Measurements from ENCODE around the gene GAN. TPM values are rescaled to one million over a fixed set of nuclear protein-coding genes. Genes with fewer than 3 reads are reported as not detected.

Gene GAN
- total RNA-seq, 2 experiments from 2014 or later: 13.6 to 14.5 TPM

DNA sequence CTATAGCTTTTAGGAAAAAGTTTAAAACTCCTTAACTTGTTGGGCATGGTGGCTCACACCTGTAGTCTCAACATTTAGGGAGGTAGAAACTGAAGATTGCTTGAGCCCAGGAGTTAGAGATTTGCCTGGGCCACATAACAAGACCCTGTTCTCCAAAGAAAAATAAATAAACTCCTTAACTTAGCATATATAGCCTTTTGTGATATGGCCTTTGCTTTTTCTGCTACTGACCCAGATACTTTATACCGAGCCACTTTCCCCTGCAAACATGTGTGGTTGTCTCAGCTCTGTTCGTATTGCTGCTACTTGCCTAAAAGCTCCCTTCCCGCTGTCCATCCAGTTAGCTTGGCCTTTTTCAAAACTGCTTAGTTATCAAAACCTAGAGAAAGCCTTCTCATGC, 51.0 kb downstream of the GAN start:
- Mint-ChIP-seq H3K27ac (no peak overlapping the region), H3K36me3 (peaks cover 29% of the 10 kb centered on the region), H3K4me3 (no peak overlapping the region), H3K4me1 (ENCODE audit: low read depth) (no peaks in the 10 kb centered on the region), H3K9me3 (no peaks in the 10 kb centered on the region), H3K27me3 (no peaks in the 10 kb centered on the region)
- intact Hi-C loops (cut with micrococcal nuclease): loop anchor here (1.0 to 10.0 kb wide), 3 partner anchors 358 to 509 kb away; no protein-coding TSS in a partner anchor
- POLR2A ChIA-PET: no interaction called here
- CTCF ChIA-PET: interaction anchor here (0.6 to 2.8 kb wide), 19 partner anchors 20 to 521 kb away, joined by 3 to 11 read pairs (median 4); partner anchors contain the start of genes ATMIN and GAN
- DNase-seq: no peak

DNA sequence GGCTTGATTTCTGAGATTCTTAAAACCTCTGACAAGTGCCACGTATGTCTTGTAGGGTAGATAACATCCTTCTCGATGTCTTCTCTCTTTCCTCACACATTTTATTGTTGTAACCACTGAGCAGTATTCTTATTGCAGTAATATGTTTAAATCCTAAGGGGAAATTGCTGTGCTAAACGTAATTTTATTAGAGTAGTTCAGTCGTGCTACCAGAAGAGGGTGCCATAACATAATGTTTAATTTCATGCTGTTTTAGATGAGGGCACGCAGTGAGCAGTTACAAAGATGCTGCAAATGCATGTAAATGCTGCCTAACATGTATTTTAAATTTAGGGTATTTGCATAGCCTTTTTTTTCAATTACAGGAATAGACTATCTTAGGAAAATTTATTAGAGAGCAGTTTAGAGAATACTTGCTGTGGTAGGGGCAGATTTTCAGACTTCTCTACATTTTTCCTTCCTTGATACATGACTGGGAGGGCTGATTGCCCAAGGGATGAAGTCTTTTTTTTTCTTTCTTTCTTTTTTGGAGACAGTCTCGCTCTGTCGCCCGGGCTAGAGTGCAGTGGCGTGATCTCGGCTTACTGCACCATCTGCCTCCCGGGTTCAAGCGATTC, 51.7 kb downstream of the GAN start:
- intact Hi-C loops (cut with micrococcal nuclease): loop anchor here (1.0 to 10.0 kb wide), 3 partner anchors 357 to 508 kb away; no protein-coding TSS in a partner anchor
- no peaks in the 10 kb centered on the region for H3K4me1 Mint-ChIP-seq (ENCODE audit: low read depth)
- no peaks in the 10 kb centered on the region for H3K9me3 Mint-ChIP-seq
- ChIA-PET POLR2A (no interaction called here), CTCF (interaction anchor here (0.6 to 4.1 kb wide), 20 partner anchors 10 to 507 kb away, joined by 3 to 15 read pairs (median 4); partner anchors contain the start of gene GAN)
- no peak for DNase-seq
- no peaks in the 10 kb centered on the region for H3K27me3 Mint-ChIP-seq
- no peak overlapping the region for H3K27ac Mint-ChIP-seq
- peaks cover 29% of the 10 kb centered on the region for H3K36me3 Mint-ChIP-seq
- no peak overlapping the region for H3K4me3 Mint-ChIP-seq

DNA sequence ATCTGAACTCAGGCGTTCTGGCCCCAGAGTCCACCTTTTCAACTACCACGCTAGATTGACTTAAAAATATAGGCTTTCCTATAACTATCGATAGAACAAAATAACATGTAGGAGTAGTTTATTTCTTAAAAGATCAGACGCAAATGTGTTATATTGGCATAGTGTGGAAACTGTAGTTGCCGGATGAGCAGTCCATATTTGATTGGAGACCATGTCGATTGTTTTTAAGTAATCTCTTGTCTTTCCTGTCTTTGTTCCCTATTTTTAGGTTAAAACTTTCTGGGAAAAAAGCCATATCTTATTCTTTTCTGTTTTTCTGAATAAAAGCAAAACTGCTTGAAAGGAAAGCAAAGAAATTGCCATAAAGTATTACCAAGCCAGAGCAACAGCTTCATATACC, 53.1 kb downstream of the GAN start:
- POLR2A ChIA-PET: no interaction called here
- intact Hi-C loops (cut with micrococcal nuclease): loop anchor here (10.0 kb wide), 1 partner anchor 507 kb away; no protein-coding TSS in a partner anchor
- H3K4me3 Mint-ChIP-seq: no peak overlapping the region
- H3K4me1 Mint-ChIP-seq (ENCODE audit: low read depth): no peaks in the 10 kb centered on the region
- H3K27me3 Mint-ChIP-seq: no peaks in the 10 kb centered on the region
- no peaks in the 10 kb centered on the region for H3K9me3 Mint-ChIP-seq
- peaks cover 22% of the 10 kb centered on the region for H3K36me3 Mint-ChIP-seq
- CTCF ChIA-PET: interaction anchor here (0.6 to 4.1 kb wide), 7 partner anchors 27 to 506 kb away, joined by 3 to 15 read pairs (median 4); no protein-coding TSS in a partner anchor
- H3K27ac Mint-ChIP-seq: no peak overlapping the region
- DNase-seq: no peak

DNA sequence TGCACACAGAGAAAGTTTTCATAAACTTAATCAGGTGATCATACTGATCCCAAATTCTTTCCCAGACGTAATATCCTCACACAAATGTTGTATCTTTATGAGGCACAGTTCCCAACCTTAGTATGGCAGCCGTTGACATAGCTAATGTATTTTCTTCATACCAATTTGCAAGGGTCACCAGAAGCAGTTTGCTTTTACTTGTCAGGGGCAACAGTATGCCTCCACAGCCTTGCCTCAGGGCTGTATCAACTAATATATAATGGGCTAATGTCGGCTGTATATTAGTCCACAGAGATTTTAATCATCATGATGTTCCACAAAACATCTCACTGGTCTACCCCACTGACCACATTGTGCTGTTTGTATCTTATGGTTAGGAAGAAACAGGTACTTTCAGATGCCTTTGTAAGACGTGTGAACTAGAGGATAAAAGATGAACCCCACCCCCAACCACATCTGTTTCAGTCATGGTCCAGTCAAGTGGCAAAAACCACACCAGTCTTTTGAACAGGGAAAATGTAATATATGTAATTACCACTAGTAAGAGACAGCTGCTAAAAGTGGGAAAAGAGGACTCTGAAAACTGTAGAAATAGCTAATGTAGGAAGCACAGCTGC, 55.2 kb downstream of the GAN start:
- H3K36me3 Mint-ChIP-seq: peaks cover 20% of the 10 kb centered on the region
- ChIA-PET CTCF (interaction anchor here (1.0 to 4.1 kb wide), 3 partner anchors 109 to 354 kb away, joined by 3 to 15 read pairs (median 5); no protein-coding TSS in a partner anchor), POLR2A (no interaction called here)
- no peak for DNase-seq
- no peaks in the 10 kb centered on the region for H3K4me1 Mint-ChIP-seq (ENCODE audit: low read depth)
- no peaks in the 10 kb centered on the region for H3K27me3 Mint-ChIP-seq
- H3K27ac Mint-ChIP-seq: no peak overlapping the region
- H3K9me3 Mint-ChIP-seq: no peaks in the 10 kb centered on the region
- intact Hi-C loops (cut with micrococcal nuclease): loop anchor here (10.0 kb wide), 1 partner anchor 505 kb away; no protein-coding TSS in a partner anchor
- H3K4me3 Mint-ChIP-seq: no peak overlapping the region

DNA sequence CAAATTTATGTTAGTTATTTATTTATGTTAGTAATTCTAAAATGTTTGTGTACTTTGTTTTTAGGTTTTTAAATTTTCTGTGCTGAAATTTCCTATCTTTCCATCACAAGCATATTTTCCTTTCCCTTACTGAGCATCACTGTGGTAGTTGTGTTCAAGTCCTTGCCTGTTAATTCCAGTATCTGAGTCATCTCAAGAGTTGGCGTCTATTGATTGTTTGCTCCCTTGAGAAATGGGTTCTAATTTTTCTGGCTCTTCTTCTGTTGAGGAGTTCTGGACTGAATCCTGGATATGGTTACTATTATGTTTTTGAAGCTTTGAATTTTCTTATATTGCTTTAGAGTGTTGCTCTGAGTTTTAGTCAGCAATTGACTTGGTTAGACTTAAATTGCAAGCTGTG, 56.3 kb downstream of the GAN start:
- H3K4me3 Mint-ChIP-seq: no peak overlapping the region
- ChIA-PET CTCF (interaction anchor here (0.7 to 1.8 kb wide), 5 partner anchors 162 to 359 kb away, joined by 3 to 4 read pairs (median 3); no protein-coding TSS in a partner anchor), POLR2A (no interaction called here)
- H3K4me1 Mint-ChIP-seq (ENCODE audit: low read depth): no peaks in the 10 kb centered on the region
- DNase-seq: no peak
- H3K36me3 Mint-ChIP-seq: peaks cover 17% of the 10 kb centered on the region
- no peaks in the 10 kb centered on the region for H3K9me3 Mint-ChIP-seq
- H3K27me3 Mint-ChIP-seq: no peaks in the 10 kb centered on the region
- H3K27ac Mint-ChIP-seq: no peak overlapping the region
- intact Hi-C loops (cut with micrococcal nuclease): no loop called here

DNA sequence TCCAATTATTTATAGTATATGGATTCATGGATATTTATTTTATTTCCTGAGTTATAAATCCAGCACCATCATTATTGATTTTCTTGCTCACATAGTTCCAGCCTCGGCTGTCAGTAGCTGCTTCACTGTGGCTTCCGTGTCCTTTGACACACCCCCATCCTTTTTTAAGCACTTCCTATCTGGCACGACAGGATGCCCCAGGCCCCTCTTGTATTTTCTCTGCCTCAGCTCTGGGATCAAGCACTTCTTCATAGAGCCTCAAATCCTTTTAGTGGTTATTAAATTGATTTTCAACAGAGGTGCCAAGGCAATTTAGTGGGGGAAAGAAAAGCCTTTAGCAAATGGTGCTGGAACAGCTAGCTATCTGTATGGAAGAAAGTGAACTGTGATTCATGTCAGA, 59.8 kb downstream of the GAN start:
- no peak for DNase-seq
- ChIA-PET POLR2A (no interaction called here), CTCF (no interaction called here)
- intact Hi-C loops (cut with micrococcal nuclease): no loop called here
- no peak overlapping the region for H3K4me3 Mint-ChIP-seq
- no peaks in the 10 kb centered on the region for H3K27me3 Mint-ChIP-seq
- H3K27ac Mint-ChIP-seq: no peak overlapping the region
- H3K9me3 Mint-ChIP-seq: no peaks in the 10 kb centered on the region
- peaks cover 20% of the 10 kb centered on the region for H3K36me3 Mint-ChIP-seq
- H3K4me1 Mint-ChIP-seq (ENCODE audit: low read depth): peaks cover 6% of the 10 kb centered on the region

DNA sequence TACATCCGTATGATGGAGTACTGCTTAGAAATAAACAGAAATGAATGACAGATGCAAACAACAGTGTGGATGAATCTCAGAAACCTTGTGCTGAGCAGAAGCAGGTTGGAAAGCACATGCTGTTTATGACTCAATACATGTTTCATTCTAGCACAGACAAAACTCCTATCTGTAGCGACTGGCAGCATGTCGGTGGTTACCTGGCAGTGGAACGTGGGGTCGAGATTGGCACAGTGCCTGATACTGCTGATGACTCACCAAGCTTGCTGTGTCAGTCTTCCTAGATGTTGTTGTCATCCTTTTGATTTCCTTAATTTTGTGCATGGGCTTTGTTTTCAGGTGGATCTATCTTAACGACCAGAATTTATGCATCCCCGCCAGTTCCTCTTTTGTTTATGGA, 62.1 kb downstream of the GAN start:
- Mint-ChIP-seq H3K27me3 (no peaks in the 10 kb centered on the region), H3K9me3 (no peaks in the 10 kb centered on the region), H3K4me1 (ENCODE audit: low read depth) (peaks cover 6% of the 10 kb centered on the region), H3K4me3 (no peak overlapping the region), H3K36me3 (peaks cover 17% of the 10 kb centered on the region), H3K27ac (no peak overlapping the region)
- peak; percentile 57 for DNase-seq
- ChIA-PET POLR2A (no interaction called here), CTCF (interaction anchor here (1.5 kb wide), 1 partner anchor 10 kb away, joined by 3 read pairs; no protein-coding TSS in a partner anchor)
- intact Hi-C loops (cut with micrococcal nuclease): no loop called here

DNA sequence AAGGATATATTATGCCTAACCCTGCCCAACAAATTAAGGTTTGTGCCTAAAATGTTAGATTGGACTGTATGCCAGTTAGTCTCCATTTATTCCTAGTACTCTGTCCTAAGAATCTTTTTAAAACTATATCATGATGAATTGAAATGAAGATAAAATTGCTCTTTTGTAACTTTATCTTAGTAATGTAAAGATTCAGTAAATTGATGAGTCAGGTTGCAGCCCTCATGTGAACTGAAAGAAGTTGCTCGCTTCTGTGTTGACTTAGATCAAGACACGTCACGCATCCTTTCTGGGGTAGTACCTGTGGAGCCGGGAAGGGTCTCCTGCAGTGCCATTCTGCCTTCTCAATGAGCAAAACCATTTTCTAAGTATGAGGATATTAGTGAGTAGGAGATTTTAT, 63.3 kb downstream of the GAN start:
- peaks cover 6% of the 10 kb centered on the region for H3K4me1 Mint-ChIP-seq (ENCODE audit: low read depth)
- peaks cover 17% of the 10 kb centered on the region for H3K36me3 Mint-ChIP-seq
- H3K27ac Mint-ChIP-seq: no peak overlapping the region
- H3K9me3 Mint-ChIP-seq: no peaks in the 10 kb centered on the region
- intact Hi-C loops (cut with micrococcal nuclease): no loop called here
- ChIA-PET POLR2A (no interaction called here), CTCF (no interaction called here)
- H3K27me3 Mint-ChIP-seq: no peaks in the 10 kb centered on the region
- DNase-seq: no peak
- H3K4me3 Mint-ChIP-seq: no peak overlapping the region

DNA sequence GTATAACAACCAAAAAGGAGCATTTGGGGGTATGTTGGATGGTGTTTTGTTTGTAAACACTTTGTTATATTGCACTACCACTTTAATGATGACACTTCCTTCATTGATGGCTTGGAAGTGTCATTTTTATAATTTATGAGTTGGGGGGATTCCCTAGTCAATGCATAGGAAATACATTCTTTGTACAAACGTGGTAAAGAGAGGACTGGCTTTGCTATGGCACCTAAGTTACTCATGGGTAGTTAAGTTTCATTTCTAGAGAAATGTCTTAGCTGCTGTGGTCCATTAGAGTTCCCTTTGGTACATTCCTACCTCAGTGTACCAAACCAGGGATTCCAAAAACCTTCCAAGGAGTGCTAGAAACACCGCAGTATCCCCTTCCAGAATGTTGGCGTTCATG, 66.2 kb downstream of the GAN start:
- POLR2A ChIA-PET: no interaction called here
- H3K36me3 Mint-ChIP-seq: peaks cover 17% of the 10 kb centered on the region

DNA sequence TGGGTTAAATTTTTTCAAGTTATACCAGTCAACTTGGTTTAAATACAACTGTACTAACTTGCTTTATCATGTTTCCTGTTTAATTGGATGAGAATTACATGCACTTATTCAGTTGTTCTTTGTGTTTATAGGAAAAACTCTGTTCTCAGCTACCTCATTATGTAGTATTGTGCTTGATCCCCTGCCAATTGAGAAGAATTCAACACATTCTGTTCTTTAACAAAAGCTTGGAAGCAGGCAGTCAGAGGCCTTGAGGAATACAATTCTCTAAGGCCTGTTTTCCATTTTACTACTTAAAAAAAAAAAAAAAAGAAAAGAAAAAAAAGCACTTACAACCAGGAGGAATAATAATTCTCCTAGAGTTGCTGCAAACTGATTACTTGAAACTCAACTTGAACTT, 69.2 kb downstream of the GAN start:
- CTCF ChIA-PET: no interaction called here

More for the DNA sequence above, 66.2 kb downstream of the GAN start:
- H3K4me3 Mint-ChIP-seq: no peak overlapping the region
- CTCF ChIA-PET: no interaction called here
- DNase-seq: no peak
- H3K27me3 Mint-ChIP-seq: no peaks in the 10 kb centered on the region
- peaks cover 6% of the 10 kb centered on the region for H3K4me1 Mint-ChIP-seq (ENCODE audit: low read depth)
- H3K27ac Mint-ChIP-seq: no peak overlapping the region
- intact Hi-C loops (cut with micrococcal nuclease): no loop called here
- no peaks in the 10 kb centered on the region for H3K9me3 Mint-ChIP-seq

DNA sequence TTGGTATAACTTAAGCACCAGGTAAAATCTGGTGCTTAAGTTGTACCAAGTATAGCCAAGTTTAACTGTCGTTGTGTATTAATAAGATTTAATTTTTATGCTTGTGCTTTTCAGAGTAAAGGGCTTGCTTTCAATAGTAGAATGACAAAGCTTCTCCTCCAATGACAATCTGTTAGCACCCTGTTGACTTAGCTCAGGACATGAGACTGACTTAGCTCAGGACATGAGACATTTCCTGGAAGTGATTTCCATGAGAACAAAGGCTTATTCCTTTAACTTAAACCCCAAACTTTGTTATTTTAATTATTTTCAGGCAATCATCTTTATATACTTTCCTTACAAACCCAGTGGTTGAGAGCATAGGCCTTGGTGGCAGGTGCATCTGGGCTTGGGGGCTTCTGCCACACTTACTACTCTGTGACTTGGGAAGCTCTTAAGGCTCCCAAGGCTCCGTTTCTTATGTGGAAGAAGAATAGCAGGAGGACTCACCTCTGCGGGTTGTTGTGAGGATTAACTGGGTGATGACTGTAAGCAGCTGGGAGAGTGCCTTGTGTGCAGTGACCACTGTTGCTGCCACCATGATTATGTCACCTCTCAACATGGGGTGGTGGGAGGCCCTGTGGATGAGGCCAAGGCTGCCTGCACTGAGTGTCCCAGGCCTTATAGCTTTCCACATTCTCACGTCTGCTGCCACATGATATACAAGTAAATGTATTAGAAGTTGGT, 70.4 kb downstream of the GAN start:
- H3K9me3 Mint-ChIP-seq: no peaks in the 10 kb centered on the region
- intact Hi-C loops (cut with micrococcal nuclease): no loop called here
- H3K4me3 Mint-ChIP-seq: no peak overlapping the region
- no peak overlapping the region for H3K27ac Mint-ChIP-seq
- no peaks in the 10 kb centered on the region for H3K27me3 Mint-ChIP-seq
- H3K36me3 Mint-ChIP-seq: no peaks in the 10 kb centered on the region
- ChIA-PET POLR2A (no interaction called here), CTCF (interaction anchor here (0.9 to 1.2 kb wide), 3 partner anchors 20 to 351 kb away, joined by 3 to 4 read pairs (median 3); no protein-coding TSS in a partner anchor)
- H3K4me1 Mint-ChIP-seq (ENCODE audit: low read depth): no peaks in the 10 kb centered on the region
- DNase-seq: no peak

More for the DNA sequence above, 69.2 kb downstream of the GAN start:
- Mint-ChIP-seq H3K4me3 (no peak overlapping the region), H3K4me1 (ENCODE audit: low read depth) (no peaks in the 10 kb centered on the region), H3K36me3 (peaks cover 3% of the 10 kb centered on the region), H3K9me3 (no peaks in the 10 kb centered on the region), H3K27me3 (no peaks in the 10 kb centered on the region), H3K27ac (no peak overlapping the region)
- intact Hi-C loops (cut with micrococcal nuclease): no loop called here
- POLR2A ChIA-PET: no interaction called here
- no peak for DNase-seq

DNA sequence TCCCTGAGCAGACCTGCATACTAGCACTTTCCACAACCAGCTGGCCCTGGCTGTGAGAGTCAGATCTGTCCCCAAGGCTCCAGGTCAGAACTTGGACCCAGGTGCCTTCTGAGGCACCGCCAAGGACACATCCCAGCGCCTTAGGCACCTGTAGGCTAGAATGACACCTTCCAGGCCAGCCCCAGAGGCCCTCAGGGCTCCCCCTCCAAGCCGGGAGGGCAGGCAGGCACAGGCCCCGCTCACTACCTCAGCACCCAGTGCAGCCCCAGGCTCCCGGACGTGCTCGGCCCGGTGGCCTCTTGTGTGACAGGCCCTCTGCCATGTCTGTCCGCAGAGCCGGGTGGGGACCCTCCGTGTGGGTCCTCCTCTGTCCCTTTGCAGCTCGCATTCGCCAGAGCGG, 73.6 kb downstream of the GAN start:
- Mint-ChIP-seq H3K27me3 (no peaks in the 10 kb centered on the region), H3K9me3 (no peaks in the 10 kb centered on the region), H3K27ac (no peak overlapping the region), H3K36me3 (peaks cover 5% of the 10 kb centered on the region), H3K4me1 (ENCODE audit: low read depth) (no peaks in the 10 kb centered on the region), H3K4me3 (no peak overlapping the region)
- intact Hi-C loops (cut with micrococcal nuclease): no loop called here
- CTCF ChIA-PET: no interaction called here
- POLR2A ChIA-PET: no interaction called here
- DNase-seq: no peak

Measured in activated CD4-positive, alpha-beta memory T cell treated with anti-CD3 and anti-CD28 coated beads for 36 hours (primary cell).